Kidney (tissue), 14 donors: ENCODE measurements around the gene LPIN2. TPM values are rescaled to one million over a fixed set of nuclear protein-coding genes. Genes with fewer than 3 reads are reported as not detected.

Source experiments
- DNase-seq, 5 donors: peaks; one replicate each; pipeline ENCODE4 v3.0.0-alpha.2; 2013 to 2020
- FAIRE-seq: peaks from 2 replicates; lab custom pipeline; 2012; peaks lifted over from hg19 to GRCh38; lab: Jason Lieb, UNC
- H3K27ac ChIP-seq, 2 donors: one replicate each; pipeline ENCODE4 v1.7.0; 2013; ENCODE audit warnings: low read depth in 2 of 2, low read length in 2 of 2, inconsistent platforms in 1 of 2
- H3K27me3 ChIP-seq: one replicate; pipeline ENCODE4 v1.7.1; 2013; ENCODE audit warnings: low read length, inconsistent platforms; ENCODE audit not compliant: control insufficient read depth, insufficient read depth
- H3K36me3 ChIP-seq, 3 donors: one replicate each; pipeline versions ENCODE4 v1.7.0 to v1.7.1; 2013; ENCODE audit warnings: low read length in 3 of 3, control low read depth in 1 of 3, inconsistent platforms in 1 of 3; ENCODE audit not compliant: insufficient read depth in 3 of 3, control insufficient read depth in 2 of 3
- H3K4me1 ChIP-seq, 3 donors: one replicate each; pipeline versions ENCODE4 v1.7.0 to v1.7.1; 2013; ENCODE audit warnings: low read length in 3 of 3, inconsistent platforms in 1 of 3, low read depth in 1 of 3; ENCODE audit not compliant: control insufficient read depth in 2 of 3, insufficient read depth in 2 of 3
- H3K4me3 ChIP-seq, 3 donors: one replicate each; pipeline versions ENCODE4 v1.7.0 to v1.8.1; 2013; ENCODE audit warnings: low read length in 3 of 3, control low read depth in 1 of 3, inconsistent platforms in 1 of 3
- H3K9ac ChIP-seq, 3 donors: one replicate each; pipeline versions ENCODE4 v1.7.0 to v1.7.1; 2013; ENCODE audit warnings: low read length in 3 of 3, control low read depth in 1 of 3, inconsistent platforms in 1 of 3
- H3K9me3 ChIP-seq, 3 donors: one replicate each; pipeline versions ENCODE4 v1.7.0 to v1.7.1; 2013; ENCODE audit warnings: low read length in 3 of 3, control low read depth in 1 of 3, inconsistent platforms in 1 of 3; ENCODE audit not compliant: control insufficient read depth in 2 of 3, insufficient read depth in 1 of 3
- CTCF ChIP-seq: IDR thresholded peaks from 3 replicates; pipeline ENCODE4 v1.5.1; 2012; ENCODE audit warnings: mild to moderate bottlenecking, moderate library complexity, borderline replicate concordance; ENCODE audit not compliant: insufficient read depth; ENCODE audit errors: extremely low read depth
- intact Hi-C: fragments of 100-400 bp; cut with DNase I; formaldehyde crosslinking; loops from one replicate; pipeline ENCODE4 v1.11.1; 2022
- polyA plus RNA-seq: library from polyadenylated mRNA; stranded (reverse); fragments of 350-450 nt; fragmentation: Illumina TruSeq; extraction: RNeasy Lipid Tissue Mini Kit (QIAGEN cat#74804); gene quantifications from one replicate; pipeline ENCODE4 v1.2.3, GENCODE V29; 2014; ENCODE audit warnings: low read depth, low replicate concordance; ENCODE audit not compliant: insufficient read depth
- total RNA-seq: library from RNA; stranded (reverse); fragmentation: NEBNext Ultra II Directional; extraction: Animal tissue kit (Norgen Biotek cat#: 25700); gene quantifications from one replicate; pipeline ENCODE4 v1.2.1, GENCODE V29; 2021
- donor health status: control.
- donor health status: control.
- donor health status: control.
- donor health status: control.
- donor health status: control.
- donor health status: DM: yes; HTN: yes; CAD: no.
- donor health status: Normal renal cell carcinoma (clear cell type).

The LPIN2 gene
- total and polyA plus RNA-seq, 2 donors from 2014 or later = 14.3 to 52.3 TPM

- H3K4me1 ChIP-seq = no peaks in the 10 kb centered on the region
- no peaks in the 10 kb centered on the region for H3K27me3 ChIP-seq
- FAIRE-seq (no peak), DNase-seq (no peak)
- H3K27ac ChIP-seq = no peak overlapping the region
- H3K36me3 ChIP-seq = no peaks in the 10 kb centered on the region
- H3K9me3 ChIP-seq = no peaks in the 10 kb centered on the region
- TF ChIP-seq CTCF = no peak
- H3K4me3 ChIP-seq = no peak overlapping the region
- no peak overlapping the region for H3K9ac ChIP-seq
- intact Hi-C loops = no loop called here
These were observed 27.2 kb upstream of the LPIN2 start for GRCh38 chr18:3040173-3040572.

GRCh38 chr18:3037423-3037915, 24.5 kb upstream of the LPIN2 start:
- no peak for TF ChIP-seq CTCF
- H3K9ac ChIP-seq = no peak overlapping the region
- H3K36me3 ChIP-seq = no peaks in the 10 kb centered on the region
- H3K27me3 ChIP-seq = no peaks in the 10 kb centered on the region
- no peak overlapping the region for H3K4me3 ChIP-seq
- intact Hi-C loops = no loop called here
- no peaks in the 10 kb centered on the region for H3K9me3 ChIP-seq
- DNase-seq (no peak), FAIRE-seq (no peak)
- H3K27ac ChIP-seq = no peak overlapping the region
- H3K4me1 ChIP-seq = no peaks in the 10 kb centered on the region

- intact Hi-C loops = no loop called here
- Histone ChIP-seq H3K36me3 (no peaks in the 10 kb centered on the region), H3K27me3 (no peaks in the 10 kb centered on the region), H3K4me3 (no peak overlapping the region), H3K27ac (no peak overlapping the region), H3K9ac (no peak overlapping the region), H3K4me1 (no peaks in the 10 kb centered on the region), H3K9me3 (no peaks in the 10 kb centered on the region)
- no peak for TF ChIP-seq CTCF
- FAIRE-seq (no peak), DNase-seq (peak in 1 of 5 donors; percentile 11)
These were observed 23.2 kb upstream of the LPIN2 start for GRCh38 chr18:3036108-3036507.

- Histone ChIP-seq H3K9me3 (no peaks in the 10 kb centered on the region), H3K27me3 (no peaks in the 10 kb centered on the region), H3K27ac (no peak overlapping the region), H3K4me1 (no peaks in the 10 kb centered on the region), H3K9ac (no peak overlapping the region), H3K36me3 (no peaks in the 10 kb centered on the region), H3K4me3 (no peak overlapping the region)
- no peak for TF ChIP-seq CTCF
- intact Hi-C loops = no loop called here
- DNase-seq (peak in 1 of 5 donors; percentile 19), FAIRE-seq (no peak)
These were observed 22.7 kb upstream of the LPIN2 start for GRCh38 chr18:3035635-3036034.
